Brain pericyte (primary cell): ENCODE measurements around the gene DNAH14.
"Not testable (repeated sequence)": the region's sequence is repeated elsewhere in the genome, so short reads cannot be mapped to it uniquely, and the experiment has no call there.

Experiments
- DNase-seq: peaks from one replicate; pipeline ENCODE4 v3.0.0-alpha.2; 2012; ENCODE audit warnings: low read depth, low spot score

Gene DNAH14

GRCh38 chr1:224921354-224921753 lies 8.1 kb upstream of the DNAH14 start:
- no peak for DNase-seq

- DNase-seq, result no peak
Measured at GRCh38 chr1:224922404-224923164, 6.9 kb upstream of the DNAH14 start.

GRCh38 chr1:224923726-224924125 lies 5.7 kb upstream of the DNAH14 start:
- DNase-seq, result no peak

- DNase-seq, result not testable (repeated sequence)
Measured at GRCh38 chr1:224927631-224928030, 1.8 kb upstream of the DNAH14 start.

- no peak for DNase-seq
Measured at GRCh38 chr1:224928906-224929305, 569 bp upstream of the DNAH14 start.

GRCh38 chr1:224931605-224932004 lies 2.1 kb downstream of the DNAH14 start:
- no peak for DNase-seq

GRCh38 chr1:224932607-224933249 lies 3.3 kb downstream of the DNAH14 start:
- DNase-seq, result no peak

GRCh38 chr1:224933584-224933983 lies 4.1 kb downstream of the DNAH14 start:
- DNase-seq, result no peak

GRCh38 chr1:224938652-224939051 lies 9.2 kb downstream of the DNAH14 start:
- no peak for DNase-seq

GRCh38 chr1:224939844-224940425 lies 10.5 kb downstream of the DNAH14 start:
- DNase-seq, result no peak

GRCh38 chr1:224940735-224941134 lies 11.3 kb downstream of the DNAH14 start:
- DNase-seq, result not testable (repeated sequence)

- not testable (repeated sequence) for DNase-seq
Measured at GRCh38 chr1:224945651-224946348, 16.3 kb downstream of the DNAH14 start.

GRCh38 chr1:224946349-224946691 lies 16.8 kb downstream of the DNAH14 start:
- not testable (repeated sequence) for DNase-seq

- no peak for DNase-seq
Measured at GRCh38 chr1:224957696-224958095, 28.2 kb downstream of the DNAH14 start.

- DNase-seq, result no peak
Measured at GRCh38 chr1:224958490-224958889, 29.0 kb downstream of the DNAH14 start.

- no peak for DNase-seq
Measured at GRCh38 chr1:224959115-224959514, 29.6 kb downstream of the DNAH14 start.

- no peak for DNase-seq
Measured at GRCh38 chr1:224959656-224960055, 30.2 kb downstream of the DNAH14 start.

GRCh38 chr1:224980181-224980580 lies 50.7 kb downstream of the DNAH14 start:
- no peak for DNase-seq

GRCh38 chr1:224981922-224982354 lies 52.5 kb downstream of the DNAH14 start:
- not testable (repeated sequence) for DNase-seq

GRCh38 chr1:224988042-224988441 lies 58.6 kb downstream of the DNAH14 start:
- DNase-seq, result no peak

GRCh38 chr1:224989615-224990014 lies 60.1 kb downstream of the DNAH14 start:
- DNase-seq, result no peak

- not testable (repeated sequence) for DNase-seq
Measured at GRCh38 chr1:224991550-224991949, 62.1 kb downstream of the DNAH14 start.
